ENCODE data around the gene MMUT.

The MMUT gene

GRCh38 chr6:49384904-49385303, 78.1 kb downstream of the MMUT start:
- TF ChIP-seq CTCF (IDR thresholded peaks at IDR 0.05) (no peak), ZFX (IDR thresholded peaks at IDR 0.05; ENCODE audit: borderline replicate concordance) (no peak)
- no peak overlapping the region for H3K27ac ChIP-seq
